Bronchial smooth muscle cell (primary cell): ENCODE data around the gene KDM4F. TPM values are rescaled to one million over a fixed set of nuclear protein-coding genes. Genes with fewer than 3 reads are reported as not detected.

Experiments
- total RNA-seq: library from RNA; depleted of rRNA; stranded (reverse); fragments of >200 nt; gene quantifications from 2 replicates; pipeline ENCODE4 v1.2.1, GENCODE V29; 2014

KDM4F gene
- total RNA-seq, result not detected in 2 replicates

GRCh38 chr11:95049122-95049521 lies at the start of gene KDM4F:
KDM4F (plus strand) TSS chr11:95049422.

GRCh38 chr11:95024958-95025357 lies 24.3 kb upstream of the KDM4F start, which contains the start of gene KDM4E:
KDM4E (plus strand) TSS chr11:95025258; CDS start chr11:95025558, 300 bp downstream.

GRCh38 chr11:95066716-95067038 lies 17.5 kb downstream of the KDM4F start, which contains the start of gene SRSF8:
SRSF8 (plus strand) TSS chr11:95066919; CDS start chr11:95067227, 308 bp downstream.

GRCh38 chr11:95089620-95090542 lies 40.7 kb downstream of the KDM4F start, which contains the start of gene ENDOD1:
ENDOD1 (plus strand) TSS chr11:95089846; CDS start chr11:95089928, 82 bp downstream.

Other genes with a start within 250 kb of the KDM4F start
- 41.1 and 48.3 TPM in 2 replicates for gene CWC15, start 75.9 kb upstream of the KDM4F start, total RNA-seq
- gene KDM4D, start 75.7 kb upstream of the KDM4F start, total RNA-seq, result 0.09 and 0.47 TPM in 2 replicates
- under 0.01 TPM in 1 of 2 replicates, not detected in the other for gene KDM4E, start 24.2 kb upstream of the KDM4F start, total RNA-seq
- 6.9 and 8.5 TPM in 2 replicates for gene SRSF8, start 17.5 kb downstream of the KDM4F start, total RNA-seq
- gene ENDOD1, start 40.4 kb downstream of the KDM4F start, total RNA-seq, result 28.2 and 30.3 TPM in 2 replicates
- 26.4 and 35.3 TPM in 2 replicates for gene SESN3, start 181.8 kb downstream of the KDM4F start, total RNA-seq